Measurements from ENCODE around the gene STMN3. TPM values are rescaled to one million over a fixed set of nuclear protein-coding genes. Genes with fewer than 3 reads are reported as not detected.

The STMN3 gene
- total and polyA plus RNA-seq, 4 donors, result 0.42 to 2.9 (median 0.91) TPM

GRCh38 chr20:63680857-63681608 lies 27.8 kb upstream of the STMN3 start:
- Histone ChIP-seq H3K9me3 (ENCODE audit: control insufficient read depth in 4 of 4, low read length in 3 of 4) (no peaks in the 10 kb centered on the region), H3K27ac (ENCODE audit: low read depth in 1 of 2, low read length in 2 of 2) (peak overlapping the region; percentile 68 to 79), H3K36me3 (ENCODE audit: control insufficient read depth in 4 of 4, insufficient read depth in 3 of 4, low read depth in 1 of 4, low read length in 3 of 4) (peaks cover 0 to 19% (median 2%) of the 10 kb centered on the region in 4 donors), H3K9ac (ENCODE audit: low read depth in 1 of 2, low read length in 2 of 2) (no peak overlapping the region), H3K4me3 (ENCODE audit: low read depth in 1 of 3, low read length in 3 of 3) (no peak overlapping the region), H3K4me1 (ENCODE audit: control insufficient read depth in 4 of 4, insufficient read depth in 4 of 4, low read length in 3 of 4) (peaks cover 0 to 2% (median 0%) of the 10 kb centered on the region in 4 donors), H3K27me3 (ENCODE audit: control insufficient read depth in 4 of 4, insufficient read depth in 4 of 4, low read length in 3 of 4) (no peaks in the 10 kb centered on the region)
- 96% methylated on average over 23 of the region's 23 CpGs for WGBS
- TF ChIP-seq FOXA1 (IDR thresholded peaks at IDR 0.05), result no peak
- TF ChIP-seq JUND (IDR thresholded peaks at IDR 0.05), result no peak
- TF ChIP-seq FOXA2 (IDR thresholded peaks at IDR 0.05), result no peak
- TF ChIP-seq ZBTB33 (IDR thresholded peaks at IDR 0.05), result no peak
- no peak for TF ChIP-seq YY1 (IDR thresholded peaks at IDR 0.05)
- no peak for TF ChIP-seq GABPA (IDR thresholded peaks at IDR 0.05 in 1 of 2, conservative IDR thresholded peaks at IDR 0.05 in 1 of 2)
- no peak for TF ChIP-seq HNF4A (conservative IDR thresholded peaks at IDR 0.05)
- no peak for TF ChIP-seq NR2F2 (IDR thresholded peaks at IDR 0.05)
- TF ChIP-seq RAD21 (IDR thresholded peaks at IDR 0.05), result no peak
- no peak for TF ChIP-seq REST (IDR thresholded peaks at IDR 0.05)
- TF ChIP-seq CTCF (IDR thresholded peaks at IDR 0.05; ENCODE audit: low read depth, low read length, missing input control), result no peak
- TF ChIP-seq MAX (IDR thresholded peaks at IDR 0.05), result no peak
- no peak for TF ChIP-seq TAF1 (conservative IDR thresholded peaks at IDR 0.05)
- no peak for TF ChIP-seq ATF3 (IDR thresholded peaks at IDR 0.05)
- TF ChIP-seq SP1 (IDR thresholded peaks at IDR 0.05), result no peak
- no peak for TF ChIP-seq RXRA (IDR thresholded peaks at IDR 0.05)
- no peak for DNase-seq (ENCODE audit: low spot score)
